GM19324 (cell line): Measurements from ENCODE around the gene ECPAS.
"Not testable (repeated sequence)": the region's sequence is repeated elsewhere in the genome, so short reads cannot be mapped to it uniquely, and the experiment has no call there.

Experiments
- ATAC-seq: cut with Tn5 transposase; IDR thresholded peaks from one replicate; pipeline ENCODE4 v1.9.1; 2021; ENCODE audit warnings: mild to moderate bottlenecking, moderate library complexity; ENCODE audit not compliant: unreplicated experiment, low FRiP score

ECPAS gene

GRCh38 chr9:111481885-111482636 is 2.1 kb downstream of the ECPAS start:
- no peak for ATAC-seq

- ATAC-seq, result no peak
Observed at GRCh38 chr9:111477677-111478076, 6.5 kb downstream of the ECPAS start.

GRCh38 chr9:111475195-111475594 is 9.0 kb downstream of the ECPAS start:
- ATAC-seq, result no peak

GRCh38 chr9:111474385-111474784 is 9.8 kb downstream of the ECPAS start:
- no peak for ATAC-seq

- ATAC-seq, result no peak
Observed at GRCh38 chr9:111467778-111468367, 16.3 kb downstream of the ECPAS start.

GRCh38 chr9:111463048-111463447 is 21.1 kb downstream of the ECPAS start:
- ATAC-seq, result no peak

- no peak for ATAC-seq
Observed at GRCh38 chr9:111458139-111459009, 25.8 kb downstream of the ECPAS start.

- ATAC-seq, result no peak
Observed at GRCh38 chr9:111456529-111456928, 27.7 kb downstream of the ECPAS start.

- no peak for ATAC-seq
Observed at GRCh38 chr9:111455638-111456037, 28.5 kb downstream of the ECPAS start.

- ATAC-seq, result no peak
Observed at GRCh38 chr9:111454751-111455150, 29.4 kb downstream of the ECPAS start.

- ATAC-seq, result no peak
Observed at GRCh38 chr9:111451570-111451969, 32.6 kb downstream of the ECPAS start.

- ATAC-seq, result no peak
Observed at GRCh38 chr9:111450124-111450523, 34.1 kb downstream of the ECPAS start.

- ATAC-seq, result no peak
Observed at GRCh38 chr9:111449705-111450104, 34.5 kb downstream of the ECPAS start.

- ATAC-seq, result not testable (repeated sequence)
Observed at GRCh38 chr9:111445799-111446198, 38.4 kb downstream of the ECPAS start.

- ATAC-seq, result no peak
Observed at GRCh38 chr9:111443454-111443853, 40.7 kb downstream of the ECPAS start.

GRCh38 chr9:111442360-111443027 is 41.7 kb downstream of the ECPAS start:
- ATAC-seq, result no peak

- ATAC-seq, result no peak
Observed at GRCh38 chr9:111440226-111440625, 44.0 kb downstream of the ECPAS start.

- ATAC-seq, result no peak
Observed at GRCh38 chr9:111438541-111439235, 45.5 kb downstream of the ECPAS start.

- no peak for ATAC-seq
Observed at GRCh38 chr9:111436571-111436970, 47.6 kb downstream of the ECPAS start.

- no peak for ATAC-seq
Observed at GRCh38 chr9:111433082-111433481, 51.1 kb downstream of the ECPAS start.
